ENCODE measurements around the gene NAAA. TPM values are rescaled to one million over a fixed set of nuclear protein-coding genes. Genes with fewer than 3 reads are reported as not detected.

Gene NAAA
- total RNA-seq, 6 experiments from 2014 or later = 27.1 to 33.8 (median 30.4) TPM

- TF ChIP-seq, protein P1, sequence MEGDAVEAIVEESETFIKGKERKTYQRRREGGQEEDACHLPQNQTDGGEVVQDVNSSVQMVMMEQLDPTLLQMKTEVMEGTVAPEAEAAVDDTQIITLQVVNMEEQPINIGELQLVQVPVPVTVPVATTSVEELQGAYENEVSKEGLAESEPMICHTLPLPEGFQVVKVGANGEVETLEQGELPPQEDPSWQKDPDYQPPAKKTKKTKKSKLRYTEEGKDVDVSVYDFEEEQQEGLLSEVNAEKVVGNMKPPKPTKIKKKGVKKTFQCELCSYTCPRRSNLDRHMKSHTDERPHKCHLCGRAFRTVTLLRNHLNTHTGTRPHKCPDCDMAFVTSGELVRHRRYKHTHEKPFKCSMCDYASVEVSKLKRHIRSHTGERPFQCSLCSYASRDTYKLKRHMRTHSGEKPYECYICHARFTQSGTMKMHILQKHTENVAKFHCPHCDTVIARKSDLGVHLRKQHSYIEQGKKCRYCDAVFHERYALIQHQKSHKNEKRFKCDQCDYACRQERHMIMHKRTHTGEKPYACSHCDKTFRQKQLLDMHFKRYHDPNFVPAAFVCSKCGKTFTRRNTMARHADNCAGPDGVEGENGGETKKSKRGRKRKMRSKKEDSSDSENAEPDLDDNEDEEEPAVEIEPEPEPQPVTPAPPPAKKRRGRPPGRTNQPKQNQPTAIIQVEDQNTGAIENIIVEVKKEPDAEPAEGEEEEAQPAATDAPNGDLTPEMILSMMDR (IDR thresholded peaks at IDR 0.05) = no peak
- Mint-ChIP-seq H3K4me1 (ENCODE audit: low read depth) (no peaks in the 10 kb centered on the region), H3K9me3 (no peaks in the 10 kb centered on the region), H3K4me3 (no peak overlapping the region), H3K36me3 (ENCODE audit: low read depth) (no peaks in the 10 kb centered on the region), H3K27ac (no peak overlapping the region), H3K27me3 (ENCODE audit: insufficient read depth) (peaks cover 28% of the 10 kb centered on the region)
- no peak for DNase-seq
These were observed 49.2 kb downstream of the NAAA start for GRCh38 chr4:75891611-75892010.

DNA sequence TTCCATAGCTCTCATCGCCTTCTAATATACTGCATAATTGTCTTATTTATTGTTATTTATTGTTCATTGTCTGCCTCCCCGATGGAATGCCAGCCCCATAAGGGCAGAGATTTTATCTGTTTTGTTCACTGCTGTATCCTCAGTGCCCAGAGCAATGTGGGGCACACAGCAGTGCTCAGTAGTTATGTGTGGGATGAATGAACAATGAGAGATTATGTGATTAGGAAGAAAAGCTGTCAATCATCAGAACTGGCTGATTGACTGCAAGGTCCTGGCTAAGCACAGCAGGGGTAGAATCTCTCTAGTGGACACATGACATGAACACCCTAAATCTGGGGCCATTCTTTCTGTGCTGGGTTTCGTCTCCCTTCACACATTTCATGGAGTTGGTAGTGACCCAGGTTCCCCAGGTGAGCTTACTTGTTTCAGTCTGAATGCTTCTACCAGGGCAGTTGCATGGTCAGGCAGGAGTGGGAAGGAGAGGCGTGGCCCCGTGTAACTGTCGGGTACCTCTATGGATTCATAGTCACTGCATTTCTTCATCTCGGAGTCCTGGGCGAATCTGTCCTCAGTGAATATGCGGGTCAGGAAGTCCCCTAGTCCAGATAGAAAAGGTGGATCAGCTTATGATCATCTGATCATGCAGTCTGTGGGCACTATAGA is 51.1 kb downstream of the NAAA start:
- no peak for DNase-seq
- TF ChIP-seq, protein P1 (IDR thresholded peaks at IDR 0.05) = no peak
- Mint-ChIP-seq H3K36me3 (ENCODE audit: low read depth) (no peaks in the 10 kb centered on the region), H3K4me3 (no peak overlapping the region), H3K4me1 (ENCODE audit: low read depth) (no peaks in the 10 kb centered on the region), H3K27ac (no peak overlapping the region), H3K27me3 (ENCODE audit: insufficient read depth) (peaks cover 29% of the 10 kb centered on the region), H3K9me3 (no peaks in the 10 kb centered on the region)

- H3K4me3 Mint-ChIP-seq = no peak overlapping the region
- peaks cover 5% of the 10 kb centered on the region; the same call in 1 of the 2 replicates for H3K4me1 Mint-ChIP-seq (ENCODE audit: low read depth)
- TF ChIP-seq, protein P1 (IDR thresholded peaks at IDR 0.05) = no peak
- no peak for DNase-seq
- H3K27ac Mint-ChIP-seq = no peak overlapping the region
- H3K36me3 Mint-ChIP-seq (ENCODE audit: low read depth) = no peaks in the 10 kb centered on the region
- H3K27me3 Mint-ChIP-seq (ENCODE audit: insufficient read depth) = peaks cover 23% of the 10 kb centered on the region
- H3K9me3 Mint-ChIP-seq = no peaks in the 10 kb centered on the region
These were observed 54.7 kb downstream of the NAAA start for GRCh38 chr4:75886104-75886503.

DNA sequence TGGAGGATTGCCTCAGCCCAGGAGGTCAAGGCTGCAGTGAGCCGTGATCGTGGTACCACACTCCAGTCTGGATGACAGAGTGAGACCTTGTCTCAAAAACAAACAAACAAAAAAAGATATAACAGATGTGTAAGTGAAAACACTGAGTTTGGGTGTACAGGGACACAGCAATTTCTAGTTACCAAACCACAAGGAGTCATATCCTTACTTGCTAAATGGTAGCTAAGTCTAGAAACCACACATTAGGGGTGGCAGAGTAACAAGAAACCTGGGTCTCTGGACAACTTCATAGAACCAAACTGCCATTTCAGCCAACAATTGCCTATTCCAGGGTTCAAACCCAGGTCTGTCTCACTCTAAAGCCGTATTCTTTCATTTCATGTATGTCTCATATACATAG is 59.3 kb downstream of the NAAA start:
- no peak for DNase-seq
- Mint-ChIP-seq H3K4me3 (no peak overlapping the region), H3K36me3 (ENCODE audit: low read depth) (no peaks in the 10 kb centered on the region), H3K27me3 (ENCODE audit: insufficient read depth) (peaks cover 11% of the 10 kb centered on the region), H3K4me1 (ENCODE audit: low read depth) (peaks cover 5% of the 10 kb centered on the region; the same call in 1 of the 2 replicates), H3K9me3 (no peaks in the 10 kb centered on the region), H3K27ac (no peak overlapping the region)
- TF ChIP-seq, protein P1 (IDR thresholded peaks at IDR 0.05) = no peak

DNA sequence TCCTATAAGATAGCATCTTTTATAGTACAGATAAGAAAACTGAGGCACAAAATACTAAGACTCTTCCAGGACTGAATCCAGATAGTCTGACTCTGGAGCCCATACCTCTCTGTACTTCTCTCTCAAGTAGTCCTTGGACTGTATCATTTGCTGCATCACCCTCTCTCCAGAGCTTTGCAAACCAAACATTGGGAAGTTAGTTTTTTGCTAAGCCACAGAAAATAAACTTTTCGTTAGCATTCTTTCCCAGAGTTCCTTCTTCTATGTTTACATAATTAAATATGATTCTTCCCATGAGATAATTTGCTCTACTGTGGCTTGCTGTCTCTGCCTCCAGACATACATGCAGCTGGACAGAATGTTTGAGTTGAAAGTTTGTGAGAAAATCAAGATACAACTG is 60.5 kb downstream of the NAAA start:
- H3K27me3 Mint-ChIP-seq (ENCODE audit: insufficient read depth) = peaks cover 9% of the 10 kb centered on the region
- H3K9me3 Mint-ChIP-seq = no peaks in the 10 kb centered on the region
- H3K36me3 Mint-ChIP-seq (ENCODE audit: low read depth) = no peaks in the 10 kb centered on the region
- no peak for DNase-seq
- H3K4me1 Mint-ChIP-seq (ENCODE audit: low read depth) = peaks cover 5% of the 10 kb centered on the region; the same call in 1 of the 2 replicates
- no peak overlapping the region for H3K4me3 Mint-ChIP-seq
- no peak overlapping the region for H3K27ac Mint-ChIP-seq
- TF ChIP-seq, protein P1 (IDR thresholded peaks at IDR 0.05) = no peak
